ENCODE results near the gene ADAM15. TPM values are rescaled to one million over a fixed set of nuclear protein-coding genes. Genes with fewer than 3 reads are reported as not detected.

ADAM15 gene
- polyA plus RNA-seq, 1 of the 3 experiments (the other 2 are of a cell fraction), result 60.1 TPM

GRCh38 chr1:155069551-155070157, 18.5 kb downstream of the ADAM15 start:
- H3K9me2 ChIP-seq, result no peaks in the 10 kb centered on the region
- H3K4me3 ChIP-seq (ENCODE audit: low read depth in 2 of 2, low read length in 1 of 2), result no peak overlapping the region
- CTCF ChIA-PET, result interaction anchor here (0.8 to 29.9 kb wide), 11 partner anchors 8 to 535 kb away, joined by 3 to 573 read pairs (median 6); partner anchors contain the start of genes ADAM15, DCST1, DCST2 and EFNA3
- WGBS (ENCODE audit: low lambda C conversion rate), result 94% methylated on average over 7 of the region's 7 CpGs
- no peak overlapping the region for H2AFZ ChIP-seq (ENCODE audit: low read depth)
- H3K27me3 ChIP-seq (ENCODE audit: insufficient read depth), result no peaks in the 10 kb centered on the region
- H4K20me1 ChIP-seq (ENCODE audit: insufficient read depth), result no peaks in the 10 kb centered on the region
- H3K27ac ChIP-seq (ENCODE audit: low read depth in 2 of 2, low read length in 1 of 2), result peak overlapping the region in 1 of 2 experiments; percentile 51; a peak in 1 of 4 replicates
- peaks cover 15% of the 10 kb centered on the region for H3K79me2 ChIP-seq (ENCODE audit: insufficient read depth)
- H3K9ac ChIP-seq, result no peak overlapping the region
- no peak overlapping the region for H3K4me2 ChIP-seq
- peaks cover 0 to 12% of the 10 kb centered on the region in 2 experiments for H3K36me3 ChIP-seq (replicated peaks in 1 of 2; ENCODE audit: control insufficient read depth in 1 of 2, insufficient read depth in 2 of 2, low read length in 1 of 2)
- DNase-seq, result peak; percentile 38
- TF ChIP-seq TEAD4 (IDR thresholded peaks at IDR 0.05; ENCODE audit: borderline replicate concordance, insufficient read depth) (no peak), SIN3A (IDR thresholded peaks at IDR 0.05; ENCODE audit: borderline replicate concordance, low read depth, low read length) (no peak), FOXJ3 (CRISPR knock-in tag; IDR thresholded peaks at IDR 0.05) (no peak), ELF1 (IDR thresholded peaks at IDR 0.05) (no peak)
- H3K4me1 ChIP-seq (ENCODE audit: control insufficient read depth in 1 of 2, insufficient read depth in 2 of 2, low read depth in 1 of 2, low read length in 1 of 2), result peaks cover 0 to 26% of the 10 kb centered on the region in 2 experiments; a peak in 2 of 4 replicates
- H3F3A ChIP-seq (replicated peaks; ENCODE audit: insufficient read depth), result peaks cover 4% of the 10 kb centered on the region
- POLR2A ChIA-PET, result interaction anchor here (2.0 kb wide), 1 partner anchor 9 kb away, joined by 8 read pairs; the partner anchor contains the start of gene EFNA3
- H3K9me3 ChIP-seq, result no peaks in the 10 kb centered on the region

DNA sequence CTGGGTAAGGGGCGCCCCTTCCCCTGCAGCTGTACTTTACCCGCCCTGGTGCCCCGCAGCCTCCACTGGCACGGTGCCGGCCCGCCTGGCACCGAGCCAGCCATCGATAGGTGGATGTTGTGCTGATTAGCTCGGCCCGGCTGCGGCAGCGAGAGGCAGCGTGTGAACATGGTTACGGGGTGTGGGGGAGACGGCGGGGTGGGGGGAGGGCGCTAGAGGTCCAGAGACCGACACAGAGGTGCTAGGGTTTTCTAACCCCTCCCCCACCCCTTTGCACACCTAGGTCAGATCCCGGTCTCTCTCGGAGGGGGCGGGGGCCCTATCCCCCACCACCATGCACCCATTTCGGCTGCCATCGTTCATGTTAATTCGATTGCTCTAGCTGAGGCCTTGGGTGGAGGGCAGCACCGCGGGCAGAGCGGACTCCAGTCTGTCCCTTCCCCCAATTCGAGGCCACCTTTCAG, 19.1 kb downstream of the ADAM15 start:
- Histone ChIP-seq H3K4me3 (ENCODE audit: low read depth in 2 of 2, low read length in 1 of 2) (peak overlapping the region in 1 of 2 experiments; percentile 32; a peak in 1 of 4 replicates), H3K36me3 (replicated peaks in 1 of 2; ENCODE audit: control insufficient read depth in 1 of 2, insufficient read depth in 2 of 2, low read length in 1 of 2) (peaks cover 0 to 12% of the 10 kb centered on the region in 2 experiments), H3K9ac (no peak overlapping the region), H3K79me2 (ENCODE audit: insufficient read depth) (peaks cover 9% of the 10 kb centered on the region), H2AFZ (ENCODE audit: low read depth) (no peak overlapping the region), H3K27ac (ENCODE audit: low read depth in 2 of 2, low read length in 1 of 2) (peak overlapping the region in 1 of 2 experiments; percentile 51; a peak in 1 of 4 replicates), H3F3A (replicated peaks; ENCODE audit: insufficient read depth) (peaks cover 3% of the 10 kb centered on the region), H4K20me1 (ENCODE audit: insufficient read depth) (no peaks in the 10 kb centered on the region), H3K27me3 (ENCODE audit: insufficient read depth) (no peaks in the 10 kb centered on the region), H3K4me2 (no peak overlapping the region), H3K9me3 (no peaks in the 10 kb centered on the region), H3K9me2 (no peaks in the 10 kb centered on the region), H3K4me1 (ENCODE audit: control insufficient read depth in 1 of 2, insufficient read depth in 2 of 2, low read depth in 1 of 2, low read length in 1 of 2) (peaks cover 0 to 22% of the 10 kb centered on the region in 2 experiments; a peak in 1 of 4 replicates)
- ChIA-PET CTCF (interaction anchor here (0.8 to 29.9 kb wide), 14 partner anchors 8 to 536 kb away, joined by 3 to 573 read pairs (median 6); partner anchors contain the start of genes ADAM15, DCST1, DCST2 and EFNA3), POLR2A (interaction anchor here (0.6 to 2.0 kb wide), 3 partner anchors 9 to 21 kb away, joined by 3 to 8 read pairs (median 3); partner anchors contain the start of gene EFNA3)
- no peak for TF ChIP-seq FOXM1 (IDR thresholded peaks at IDR 0.05; ENCODE audit: low read depth)
- TF ChIP-seq, protein P1, sequence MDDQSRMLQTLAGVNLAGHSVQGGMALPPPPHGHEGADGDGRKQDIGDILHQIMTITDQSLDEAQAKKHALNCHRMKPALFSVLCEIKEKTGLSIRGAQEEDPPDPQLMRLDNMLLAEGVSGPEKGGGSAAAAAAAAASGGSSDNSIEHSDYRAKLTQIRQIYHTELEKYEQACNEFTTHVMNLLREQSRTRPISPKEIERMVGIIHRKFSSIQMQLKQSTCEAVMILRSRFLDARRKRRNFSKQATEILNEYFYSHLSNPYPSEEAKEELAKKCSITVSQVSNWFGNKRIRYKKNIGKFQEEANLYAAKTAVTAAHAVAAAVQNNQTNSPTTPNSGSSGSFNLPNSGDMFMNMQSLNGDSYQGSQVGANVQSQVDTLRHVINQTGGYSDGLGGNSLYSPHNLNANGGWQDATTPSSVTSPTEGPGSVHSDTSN (IDR thresholded peaks at IDR 0.05), result no peak
- no peak for TF ChIP-seq RFX5 (IDR thresholded peaks at IDR 0.05; ENCODE audit: low read length)
- TF ChIP-seq, protein P2, sequence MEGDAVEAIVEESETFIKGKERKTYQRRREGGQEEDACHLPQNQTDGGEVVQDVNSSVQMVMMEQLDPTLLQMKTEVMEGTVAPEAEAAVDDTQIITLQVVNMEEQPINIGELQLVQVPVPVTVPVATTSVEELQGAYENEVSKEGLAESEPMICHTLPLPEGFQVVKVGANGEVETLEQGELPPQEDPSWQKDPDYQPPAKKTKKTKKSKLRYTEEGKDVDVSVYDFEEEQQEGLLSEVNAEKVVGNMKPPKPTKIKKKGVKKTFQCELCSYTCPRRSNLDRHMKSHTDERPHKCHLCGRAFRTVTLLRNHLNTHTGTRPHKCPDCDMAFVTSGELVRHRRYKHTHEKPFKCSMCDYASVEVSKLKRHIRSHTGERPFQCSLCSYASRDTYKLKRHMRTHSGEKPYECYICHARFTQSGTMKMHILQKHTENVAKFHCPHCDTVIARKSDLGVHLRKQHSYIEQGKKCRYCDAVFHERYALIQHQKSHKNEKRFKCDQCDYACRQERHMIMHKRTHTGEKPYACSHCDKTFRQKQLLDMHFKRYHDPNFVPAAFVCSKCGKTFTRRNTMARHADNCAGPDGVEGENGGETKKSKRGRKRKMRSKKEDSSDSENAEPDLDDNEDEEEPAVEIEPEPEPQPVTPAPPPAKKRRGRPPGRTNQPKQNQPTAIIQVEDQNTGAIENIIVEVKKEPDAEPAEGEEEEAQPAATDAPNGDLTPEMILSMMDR (IDR thresholded peaks at IDR 0.05), result no peak
- peak; percentile 45; the same call in 1 of the 2 replicates for TF ChIP-seq NFIC (IDR thresholded peaks at IDR 0.05; ENCODE audit: borderline replicate concordance)
- TF ChIP-seq EP300 (IDR thresholded peaks at IDR 0.05; ENCODE audit: borderline replicate concordance in 1 of 2, low read depth in 1 of 2, low read length in 1 of 2), result no peak
- no peak for TF ChIP-seq REST (IDR thresholded peaks at IDR 0.05; ENCODE audit: low read depth, low read length)
- TF ChIP-seq, protein P3, sequence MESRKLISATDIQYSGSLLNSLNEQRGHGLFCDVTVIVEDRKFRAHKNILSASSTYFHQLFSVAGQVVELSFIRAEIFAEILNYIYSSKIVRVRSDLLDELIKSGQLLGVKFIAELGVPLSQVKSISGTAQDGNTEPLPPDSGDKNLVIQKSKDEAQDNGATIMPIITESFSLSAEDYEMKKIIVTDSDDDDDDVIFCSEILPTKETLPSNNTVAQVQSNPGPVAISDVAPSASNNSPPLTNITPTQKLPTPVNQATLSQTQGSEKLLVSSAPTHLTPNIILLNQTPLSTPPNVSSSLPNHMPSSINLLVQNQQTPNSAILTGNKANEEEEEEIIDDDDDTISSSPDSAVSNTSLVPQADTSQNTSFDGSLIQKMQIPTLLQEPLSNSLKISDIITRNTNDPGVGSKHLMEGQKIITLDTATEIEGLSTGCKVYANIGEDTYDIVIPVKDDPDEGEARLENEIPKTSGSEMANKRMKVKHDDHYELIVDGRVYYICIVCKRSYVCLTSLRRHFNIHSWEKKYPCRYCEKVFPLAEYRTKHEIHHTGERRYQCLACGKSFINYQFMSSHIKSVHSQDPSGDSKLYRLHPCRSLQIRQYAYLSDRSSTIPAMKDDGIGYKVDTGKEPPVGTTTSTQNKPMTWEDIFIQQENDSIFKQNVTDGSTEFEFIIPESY (IDR thresholded peaks at IDR 0.05; ENCODE audit: borderline replicate concordance, low read depth), result no peak
- TF ChIP-seq RCOR1 (IDR thresholded peaks at IDR 0.05; ENCODE audit: low read length), result no peak
- WGBS (ENCODE audit: low lambda C conversion rate), result 54% methylated on average over 24 of the region's 28 CpGs
- no peak for DNase-seq

Data from SK-N-SH (cell line).